H9 (cell line): Measurements from ENCODE around the gene TMEM181. TPM values are rescaled to one million over a fixed set of nuclear protein-coding genes. Genes with fewer than 3 reads are reported as not detected.
A peak's percentile ranks its signal among the peaks of the same experiment; 100 is the strongest.

Source experiments
- DNase-seq: peaks from one replicate; pipeline ENCODE4 v3.0.0-alpha.2; 2017
- H2AFZ ChIP-seq: one replicate; pipeline ENCODE4 v1.6.1; 2013; ENCODE audit warnings: mild to moderate bottlenecking, low read length, control low read depth, moderate library complexity
- H2AK5ac ChIP-seq: 2 replicates; pipeline ENCODE4 v1.6.1; 2013; ENCODE audit warnings: low read length, control low read depth, mixed read lengths; ENCODE audit not compliant: insufficient read length
- H2BK120ac ChIP-seq: one replicate; pipeline ENCODE4 v1.6.1; 2013; ENCODE audit warnings: low read depth, mild to moderate bottlenecking, low read length, control low read depth, inconsistent platforms; ENCODE audit not compliant: poor library complexity, severe bottlenecking
- H2BK12ac ChIP-seq: 2 replicates; pipeline ENCODE4 v1.6.1; 2013; ENCODE audit warnings: low read length, control low read depth, mixed read lengths, low read depth; ENCODE audit not compliant: insufficient read length
- H2BK15ac ChIP-seq: 2 replicates; pipeline ENCODE4 v1.6.1; 2013; ENCODE audit warnings: low read depth, low read length, control low read depth
- H2BK20ac ChIP-seq: one replicate; pipeline ENCODE4 v1.6.1; 2013; ENCODE audit warnings: low read depth, mild to moderate bottlenecking, low read length, control low read depth, inconsistent platforms; ENCODE audit not compliant: poor library complexity, severe bottlenecking
- H2BK5ac ChIP-seq: 2 replicates; pipeline ENCODE4 v1.6.1; 2013; ENCODE audit warnings: low read length, control low read depth, mixed read lengths; ENCODE audit not compliant: insufficient read length
- H3K14ac ChIP-seq: 2 replicates; pipeline ENCODE4 v1.6.1; 2013; ENCODE audit warnings: low read length, control low read depth; ENCODE audit not compliant: insufficient read depth
- H3K18ac ChIP-seq: 2 replicates; pipeline ENCODE4 v1.6.1; 2013; ENCODE audit warnings: low read depth, mild to moderate bottlenecking, mixed read lengths, low read length, control low read depth; ENCODE audit not compliant: insufficient read length
- H3K23ac ChIP-seq: 2 replicates; pipeline ENCODE4 v1.6.1; 2013; ENCODE audit warnings: low read length, control low read depth, mixed read lengths, low read depth; ENCODE audit not compliant: insufficient read length
- H3K23me2 ChIP-seq: 2 replicates; pipeline ENCODE4 v1.6.1; 2013; ENCODE audit warnings: low read depth, mild to moderate bottlenecking, mixed read lengths, low read length, control low read depth; ENCODE audit not compliant: insufficient read length, poor library complexity, severe bottlenecking
- H3K27ac ChIP-seq: 2 replicates; pipeline ENCODE4 v1.5.1; 2013; ENCODE audit warnings: low read length, control low read depth, mixed read lengths, low read depth; ENCODE audit not compliant: insufficient read length
- H3K27me3 ChIP-seq: 2 replicates; pipeline ENCODE4 v1.6.1; 2013; ENCODE audit warnings: low read length, control low read depth, inconsistent platforms; ENCODE audit not compliant: insufficient read depth
- H3K4ac ChIP-seq: 2 replicates; pipeline ENCODE4 v1.6.1; 2013; ENCODE audit warnings: low read depth, mild to moderate bottlenecking, control low read depth, inconsistent platforms, low read length, moderate library complexity
- H3K4me1 ChIP-seq: 2 replicates; pipeline ENCODE4 v1.6.1; 2013; ENCODE audit warnings: low read length, control low read depth, inconsistent platforms; ENCODE audit not compliant: insufficient read depth
- H3K4me2 ChIP-seq: 2 replicates; pipeline ENCODE4 v1.6.1; 2013; ENCODE audit warnings: low read length, control low read depth, mixed read lengths; ENCODE audit not compliant: insufficient read length, insufficient read depth
- H3K56ac ChIP-seq: 2 replicates; pipeline ENCODE4 v1.6.1; 2013; ENCODE audit warnings: low read depth, mild to moderate bottlenecking, mixed read lengths, low read length, control low read depth; ENCODE audit not compliant: insufficient read length
- H3K79me1 ChIP-seq: 2 replicates; pipeline ENCODE4 v1.6.1; 2013; ENCODE audit warnings: low read depth, mild to moderate bottlenecking, moderate library complexity, low read length, control low read depth, inconsistent platforms; ENCODE audit not compliant: insufficient read depth, poor library complexity, severe bottlenecking
- H3K79me2 ChIP-seq: 2 replicates; pipeline ENCODE4 v1.6.1; 2013; ENCODE audit warnings: low read length, control low read depth, inconsistent platforms; ENCODE audit not compliant: insufficient read depth
- H3K9ac ChIP-seq: 2 replicates; pipeline ENCODE4 v1.6.1; 2013; ENCODE audit warnings: low read length, control low read depth, mixed read lengths; ENCODE audit not compliant: insufficient read length; ENCODE audit errors: extremely low read depth
- H3K9me3 ChIP-seq: one replicate; pipeline ENCODE4 v1.6.1; 2013; ENCODE audit warnings: low read depth, low read length, inconsistent platforms; ENCODE audit not compliant: control insufficient read depth
- H3T11ph ChIP-seq: one replicate; pipeline ENCODE4 v1.6.1; 2013; ENCODE audit warnings: mild to moderate bottlenecking, low read length, control low read depth, inconsistent platforms
- H4K20me1 ChIP-seq: one replicate; pipeline ENCODE4 v1.6.1; 2013; ENCODE audit not compliant: control insufficient read depth, insufficient read length, insufficient read depth
- H4K5ac ChIP-seq: 2 replicates; pipeline ENCODE4 v1.6.1; 2013; ENCODE audit warnings: low read depth, mild to moderate bottlenecking, mixed read lengths, low read length, control low read depth; ENCODE audit not compliant: insufficient read length
- H4K8ac ChIP-seq: replicated peaks from 2 replicates; pipeline ENCODE4 v1.6.1; 2013; ENCODE audit warnings: low read length, control low read depth, mixed read lengths, low read depth; ENCODE audit not compliant: insufficient read length
- H4K91ac ChIP-seq: 2 replicates; pipeline ENCODE4 v1.6.1; 2013; ENCODE audit warnings: low read depth, mild to moderate bottlenecking, moderate library complexity, mixed read lengths, low read length, control low read depth; ENCODE audit not compliant: insufficient read length
- H3K27ac Mint-ChIP-seq, 3 experiments: 2 replicates in 2 of 3; 3 replicates in 1 of 3; pipeline ENCODE4 v1.8.0; 2020 to 2021; ENCODE audit warnings: mixed read lengths in 3 of 3, mild to moderate bottlenecking in 1 of 3, moderate library complexity in 1 of 3
- H3K27me3 Mint-ChIP-seq: 2 replicates; pipeline ENCODE4 v1.8.0; 2021; ENCODE audit warnings: low read depth, mild to moderate bottlenecking, moderate library complexity, mixed read lengths
- H3K36me3 Mint-ChIP-seq, 3 experiments: 2 replicates in 2 of 3; 3 replicates in 1 of 3; pipeline ENCODE4 v1.8.0; 2020 to 2021; ENCODE audit warnings: low read depth in 3 of 3, mixed read lengths in 3 of 3; ENCODE audit not compliant: insufficient read depth in 1 of 3
- H3K4me1 Mint-ChIP-seq, 2 experiments: 2 replicates each; pipeline ENCODE4 v1.8.0; 2020; ENCODE audit warnings: mixed read lengths in 2 of 2
- H3K4me3 Mint-ChIP-seq, 2 experiments: 2 replicates in 1 of 2; 3 replicates in 1 of 2; pipeline ENCODE4 v1.8.0; 2020 to 2021; ENCODE audit warnings: mild to moderate bottlenecking in 2 of 2, mixed read lengths in 2 of 2, moderate library complexity in 1 of 2
- H3K9me3 Mint-ChIP-seq, 2 experiments: 2 replicates in 1 of 2; 3 replicates in 1 of 2; pipeline ENCODE4 v1.8.0; 2020; ENCODE audit warnings: mild to moderate bottlenecking in 2 of 2, mixed read lengths in 2 of 2, moderate library complexity in 1 of 2
- CTCF ChIP-seq: fragments of 200-600 bp; sonication (generic); conservative IDR thresholded peaks from 3 replicates; pipeline ENCODE4 v1.8.0; 2021; ENCODE audit warnings: antibody characterized with exemption, mild to moderate bottlenecking
- WGBS: extraction: QIAGEN DNeasy Blood & Tissue Kit; methylation state at CpG from one replicate; pipeline ENCODE4 v1.1.7; 2013; ENCODE audit warnings: missing lambda C conversion rate, low lambda C conversion rate, mixed read lengths; ENCODE audit not compliant: insufficient read length; ENCODE audit errors: extremely low coverage; 5-methylcytosine and 5-hydroxymethylcytosine counted together
- total RNA-seq: library from RNA; stranded (reverse); gene quantifications from 2 replicates; pipeline ENCODE4 v1.2.1, GENCODE V29; 2021

The TMEM181 gene
- total RNA-seq, 1 experiment from 2014 or later: 24.4 TPM

- Mint-ChIP-seq H3K4me3 (no peak overlapping the region), H3K9me3 (no peaks in the 10 kb centered on the region), H3K4me1 (peaks cover 29 to 41% of the 10 kb centered on the region in 2 experiments), H3K27ac (peak overlapping the region in 2 of 3 experiments; percentile 18 to 45; a peak in 3 of 7 replicates), H3K36me3 (peaks cover 5 to 16% (median 12%) of the 10 kb centered on the region in 3 experiments; a peak in 5 of 7 replicates), H3K27me3 (no peaks in the 10 kb centered on the region)
- H3K79me2 ChIP-seq: peaks cover 17% of the 10 kb centered on the region; the same call in 1 of the 2 replicates
- H4K20me1 ChIP-seq: no peaks in the 10 kb centered on the region
- peaks cover 3% of the 10 kb centered on the region for H3K79me1 ChIP-seq
- no peak for DNase-seq
- WGBS: no CpG with 5 or more reads among the region's 5 CpGs
- H4K5ac ChIP-seq: no peak overlapping the region
- no peak overlapping the region for H3K56ac ChIP-seq
- no peak overlapping the region for H3K18ac ChIP-seq
- H3K14ac ChIP-seq: no peak overlapping the region
- H3K9ac ChIP-seq: no peak overlapping the region
- no peak overlapping the region for H2BK20ac ChIP-seq
- H2AFZ ChIP-seq: no peak overlapping the region
- H2BK120ac ChIP-seq: no peak overlapping the region
- no peak overlapping the region for H2BK15ac ChIP-seq
- no peaks in the 10 kb centered on the region; the same call in 1 of the 2 replicates for H3K4me1 ChIP-seq
- no peak overlapping the region for H3K27ac ChIP-seq
- H2BK5ac ChIP-seq: no peak overlapping the region
- H2BK12ac ChIP-seq: no peak overlapping the region
- H3K9me3 ChIP-seq: no peaks in the 10 kb centered on the region
- H3K4me2 ChIP-seq: no peak overlapping the region
- H2AK5ac ChIP-seq: no peak overlapping the region
- TF ChIP-seq CTCF: no peak
- H3K27me3 ChIP-seq: no peaks in the 10 kb centered on the region
- H3K23ac ChIP-seq: no peak overlapping the region
- no peak overlapping the region for H4K91ac ChIP-seq
- H3T11ph ChIP-seq: no peak overlapping the region
- H3K23me2 ChIP-seq: no peaks in the 10 kb centered on the region
- H3K4ac ChIP-seq: no peak overlapping the region
- no peak overlapping the region for H4K8ac ChIP-seq
Measured at GRCh38 chr6:158568549-158568948, 8.7 kb downstream of the TMEM181 start.
